GM12892 (cell line): ENCODE data around the gene PKP1.

Experiments used
- DNase-seq: peaks from one replicate; pipeline ENCODE4 v3.0.0; 2011; ENCODE audit not compliant: insufficient read length
- FAIRE-seq: peaks from 2 replicates; lab custom pipeline; 2011; peaks lifted over from hg19 to GRCh38; lab: Jason Lieb, UNC
- POLR2A ChIP-seq: IDR thresholded peaks from 2 replicates; pipeline ENCODE4 v1.6.1; 2011; ENCODE audit warnings: low read depth, low read length, control low read depth
- POLR2AphosphoS5 ChIP-seq: IDR thresholded peaks from 2 replicates; pipeline ENCODE4 v1.6.1; 2011; ENCODE audit warnings: low read depth, low read length, control low read depth
- TAF1 ChIP-seq: IDR thresholded peaks from 2 replicates; pipeline ENCODE4 v1.6.1; 2011; ENCODE audit warnings: low read depth, mild to moderate bottlenecking, control low read depth, low read length, borderline replicate concordance

The PKP1 gene

GRCh38 chr1:201288007-201288406, 4.7 kb downstream of the PKP1 start:
- TF ChIP-seq POLR2A (no peak), POLR2AphosphoS5 (no peak), TAF1 (no peak)
- DNase-seq, result no peak
- FAIRE-seq, result no peak

- no peak for FAIRE-seq
- DNase-seq, result no peak
- no peak for TF ChIP-seq POLR2AphosphoS5
Observed at GRCh38 chr1:201288765-201289164, 5.5 kb downstream of the PKP1 start.

- DNase-seq (no peak), FAIRE-seq (no peak)
- no peak for TF ChIP-seq POLR2A
- no peak for TF ChIP-seq POLR2AphosphoS5
- no peak for TF ChIP-seq TAF1
Observed at GRCh38 chr1:201290551-201290950, 7.2 kb downstream of the PKP1 start.

- TF ChIP-seq POLR2A (no peak), POLR2AphosphoS5 (no peak), TAF1 (no peak)
- DNase-seq, result no peak
Observed at GRCh38 chr1:201291916-201292315, 8.6 kb downstream of the PKP1 start.

GRCh38 chr1:201294876-201295275, 11.6 kb downstream of the PKP1 start:
- TF ChIP-seq POLR2A (no peak), TAF1 (no peak), POLR2AphosphoS5 (no peak)
- no peak for FAIRE-seq
- no peak for DNase-seq

More at GRCh38 chr1:201291916-201292315, 8.6 kb downstream of the PKP1 start:
- FAIRE-seq, result no peak

- TF ChIP-seq POLR2AphosphoS5 (no peak), TAF1 (no peak), POLR2A (no peak)
- FAIRE-seq (no peak), DNase-seq (no peak)
Observed at GRCh38 chr1:201295346-201295745, 12.0 kb downstream of the PKP1 start.

- DNase-seq (no peak), FAIRE-seq (no peak)
- TF ChIP-seq POLR2AphosphoS5 (no peak), POLR2A (no peak), TAF1 (no peak)
Observed at GRCh38 chr1:201295861-201296260, 12.6 kb downstream of the PKP1 start.

GRCh38 chr1:201296352-201296751, 13.0 kb downstream of the PKP1 start:
- FAIRE-seq (no peak), DNase-seq (no peak)
- no peak for TF ChIP-seq POLR2AphosphoS5
- no peak for TF ChIP-seq POLR2A
- no peak for TF ChIP-seq TAF1

- FAIRE-seq (no peak), DNase-seq (no peak)
- no peak for TF ChIP-seq POLR2AphosphoS5
- no peak for TF ChIP-seq POLR2A
- TF ChIP-seq TAF1, result no peak
Observed at GRCh38 chr1:201298396-201299381, 15.4 kb downstream of the PKP1 start.

GRCh38 chr1:201299968-201300367, 16.7 kb downstream of the PKP1 start:
- DNase-seq (no peak), FAIRE-seq (no peak)
- no peak for TF ChIP-seq POLR2AphosphoS5

- DNase-seq (no peak), FAIRE-seq (no peak)
- no peak for TF ChIP-seq POLR2AphosphoS5
- TF ChIP-seq TAF1, result no peak
- no peak for TF ChIP-seq POLR2A
Observed at GRCh38 chr1:201300641-201301040, 17.3 kb downstream of the PKP1 start.
